Neural cell (in vitro differentiated cells): Measurements from ENCODE around the gene PCIF1. TPM values are rescaled to one million over a fixed set of nuclear protein-coding genes. Genes with fewer than 3 reads are reported as not detected.

Experiments
- H2AFZ ChIP-seq: fragments of 200-600, 300-800 bp; sonication (generic), shearing (Covaris generic); 2 replicates; pipeline ENCODE4 v1.6.0; 2014; ENCODE audit warnings: low read depth, mild to moderate bottlenecking, antibody characterized with exemption, low read length, moderate library complexity
- H3F3A ChIP-seq: fragments of 200-600 bp; shearing (Covaris generic); 2 replicates; pipeline ENCODE4 v1.6.1; 2016; ENCODE audit warnings: mild to moderate bottlenecking, moderate library complexity, mixed read lengths, antibody characterized with exemption, low read length; ENCODE audit not compliant: insufficient read depth, poor library complexity, severe bottlenecking
- H3K27ac ChIP-seq: fragments of 200-600, 300-800 bp; sonication (generic), shearing (Covaris generic); 2 replicates; pipeline ENCODE4 v1.5.1; 2014; ENCODE audit warnings: mild to moderate bottlenecking, low read length, moderate library complexity
- H3K27me3 ChIP-seq: fragments of 300-800, 200-600 bp; sonication (generic), shearing (Covaris generic); 2 replicates; pipeline ENCODE4 v1.6.0; 2014; ENCODE audit warnings: mild to moderate bottlenecking, low read depth, low read length, moderate library complexity; ENCODE audit not compliant: insufficient read depth
- H3K36me3 ChIP-seq: fragments of 300-800, 200-600 bp; sonication (generic), shearing (Covaris generic); 2 replicates; pipeline ENCODE4 v1.5.1; 2014; ENCODE audit warnings: mild to moderate bottlenecking, antibody characterized with exemption, low read length, moderate library complexity; ENCODE audit not compliant: insufficient read depth
- H3K4me2 ChIP-seq: fragments of 300-800, 200-600 bp; sonication (generic), shearing (Covaris generic); 2 replicates; pipeline ENCODE4 v1.6.0; 2014; ENCODE audit warnings: mild to moderate bottlenecking, low read length
- H3K4me3 ChIP-seq: fragments of 300-800, 200-600 bp; sonication (generic), shearing (Covaris generic); 2 replicates; pipeline ENCODE4 v1.5.1; 2014; ENCODE audit warnings: mild to moderate bottlenecking, low read length, moderate library complexity
- H3K79me2 ChIP-seq: fragments of 200-600 bp; shearing (Covaris generic); replicated peaks from 2 replicates; pipeline ENCODE4 v1.6.0; 2014; ENCODE audit warnings: mild to moderate bottlenecking, low read length, moderate library complexity; ENCODE audit not compliant: insufficient read depth
- H3K9ac ChIP-seq: fragments of 300-800, 200-600 bp; sonication (generic), shearing (Covaris generic); 2 replicates; pipeline ENCODE4 v1.6.1; 2016; ENCODE audit warnings: mild to moderate bottlenecking, low read length, mixed read lengths
- H3K9me2 ChIP-seq: fragments of 200-600 bp; shearing (Covaris generic); 2 replicates; pipeline ENCODE4 v1.6.1; 2016; ENCODE audit warnings: mild to moderate bottlenecking, low read length, mixed read lengths; ENCODE audit not compliant: insufficient read depth
- H3K9me3 ChIP-seq: fragments of 200-600, 300-800 bp; sonication (generic), shearing (Covaris generic); 2 replicates; pipeline ENCODE4 v1.6.1; 2016; ENCODE audit warnings: mild to moderate bottlenecking, mixed run types, low read length, moderate library complexity, mixed read lengths
- H4K20me1 ChIP-seq: fragments of 200-600 bp; shearing (Covaris generic); 2 replicates; pipeline ENCODE4 v1.6.1; 2016; ENCODE audit warnings: mild to moderate bottlenecking, mixed run types; ENCODE audit not compliant: insufficient read depth
- EP300 ChIP-seq: fragments of 450-650 bp; conservative IDR thresholded peaks from 2 replicates; pipeline ENCODE4 v1.6.1; 2014; ENCODE audit warnings: antibody characterized with exemption, mild to moderate bottlenecking, moderate library complexity; ENCODE audit not compliant: poor library complexity, severe bottlenecking
- EZH2 ChIP-seq: fragments of 200-600, 300-800 bp; shearing (Covaris generic), sonication (generic); IDR thresholded peaks from 2 replicates; pipeline ENCODE4 v1.6.1; 2014; ENCODE audit warnings: antibody characterized with exemption, low read length, borderline replicate concordance, mild to moderate bottlenecking; ENCODE audit not compliant: insufficient read depth, poor library complexity, severe bottlenecking
- MXI1 ChIP-seq: fragments of 450-650 bp; conservative IDR thresholded peaks from 2 replicates; pipeline ENCODE4 v1.6.1; 2014; ENCODE audit warnings: antibody characterized with exemption, mild to moderate bottlenecking; ENCODE audit not compliant: poor library complexity, severe bottlenecking
- POLR2AphosphoS5 ChIP-seq: IDR thresholded peaks from 2 replicates; pipeline ENCODE4 v1.6.1; 2012
- RAD21 ChIP-seq: fragments of 450-650 bp; conservative IDR thresholded peaks from 2 replicates; pipeline ENCODE4 v1.6.1; 2014; ENCODE audit warnings: antibody characterized with exemption, mild to moderate bottlenecking, moderate library complexity
- SMC3 ChIP-seq: fragments of 450-650 bp; conservative IDR thresholded peaks from 2 replicates; pipeline ENCODE4 v1.6.1; 2014; ENCODE audit warnings: antibody characterized with exemption, mild to moderate bottlenecking, moderate library complexity; ENCODE audit not compliant: poor library complexity
- TAF1 ChIP-seq: IDR thresholded peaks from 2 replicates; pipeline ENCODE4 v1.6.1; 2012; ENCODE audit warnings: low read depth
- polyA plus RNA-seq: library from polyadenylated mRNA; depleted of rRNA; stranded (reverse); fragments of >200 nt; gene quantifications from 2 replicates; pipeline ENCODE4 v1.2.3, GENCODE V29; 2014
- TF ChIP-seq, protein P1 (sequence below): fragments of 450-650 bp; IDR thresholded peaks from 2 replicates; pipeline ENCODE4 v1.5.1; 2014; ENCODE audit warnings: antibody characterized with exemption, mild to moderate bottlenecking, moderate library complexity; ENCODE audit not compliant: poor library complexity, severe bottlenecking
- TF ChIP-seq, protein P2 (sequence below): IDR thresholded peaks from 2 replicates; pipeline ENCODE4 v1.6.1; 2012; ENCODE audit warnings: borderline replicate concordance

PCIF1 gene
- polyA plus RNA-seq, 1 donor from 2014 or later: 28.3 TPM

DNA sequence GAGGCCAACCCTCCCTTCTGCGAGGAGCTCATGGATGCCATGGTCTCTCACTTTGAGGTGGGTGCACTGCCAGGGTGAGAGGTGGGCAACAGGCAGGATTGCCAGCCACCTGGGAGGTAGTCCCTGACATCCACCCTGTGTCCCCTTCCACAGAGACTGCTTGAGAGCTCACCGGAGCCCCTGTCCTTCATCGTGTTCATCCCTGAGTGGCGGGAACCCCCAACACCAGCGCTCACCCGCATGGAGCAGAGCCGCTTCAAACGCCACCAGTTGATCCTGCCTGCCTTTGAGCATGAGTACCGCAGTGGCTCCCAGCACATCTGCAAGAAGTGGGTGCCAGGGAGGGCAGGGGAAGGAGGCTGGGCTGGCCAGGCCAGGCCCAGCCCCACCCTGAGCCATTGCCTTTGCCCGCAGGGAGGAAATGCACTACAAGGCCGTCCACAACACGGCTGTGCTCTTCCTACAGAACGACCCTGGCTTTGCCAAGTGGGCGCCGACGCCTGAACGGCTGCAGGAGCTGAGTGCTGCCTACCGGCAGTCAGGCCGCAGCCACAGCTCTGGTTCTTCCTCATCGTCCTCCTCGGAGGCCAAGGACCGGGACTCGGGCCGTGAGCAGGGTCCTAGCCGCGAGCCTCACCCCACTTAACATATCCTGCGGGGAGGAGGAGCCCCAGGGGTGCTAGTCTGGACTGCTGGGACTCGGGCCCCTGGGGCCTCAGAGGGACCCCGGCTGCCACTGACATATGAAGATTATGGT is 12.8 kb downstream of the PCIF1 start:
- no peaks in the 10 kb centered on the region for H3F3A ChIP-seq
- H3K4me3 ChIP-seq: no peak overlapping the region
- no peaks in the 10 kb centered on the region for H3K9me2 ChIP-seq
- H3K9ac ChIP-seq: no peak overlapping the region
- H3K36me3 ChIP-seq: peaks cover 16% of the 10 kb centered on the region
- no peaks in the 10 kb centered on the region for H4K20me1 ChIP-seq
- H3K79me2 ChIP-seq: no peaks in the 10 kb centered on the region
- no peak overlapping the region for H3K27ac ChIP-seq
- H2AFZ ChIP-seq: no peak overlapping the region
- H3K9me3 ChIP-seq: no peaks in the 10 kb centered on the region
- TF ChIP-seq, protein P1, sequence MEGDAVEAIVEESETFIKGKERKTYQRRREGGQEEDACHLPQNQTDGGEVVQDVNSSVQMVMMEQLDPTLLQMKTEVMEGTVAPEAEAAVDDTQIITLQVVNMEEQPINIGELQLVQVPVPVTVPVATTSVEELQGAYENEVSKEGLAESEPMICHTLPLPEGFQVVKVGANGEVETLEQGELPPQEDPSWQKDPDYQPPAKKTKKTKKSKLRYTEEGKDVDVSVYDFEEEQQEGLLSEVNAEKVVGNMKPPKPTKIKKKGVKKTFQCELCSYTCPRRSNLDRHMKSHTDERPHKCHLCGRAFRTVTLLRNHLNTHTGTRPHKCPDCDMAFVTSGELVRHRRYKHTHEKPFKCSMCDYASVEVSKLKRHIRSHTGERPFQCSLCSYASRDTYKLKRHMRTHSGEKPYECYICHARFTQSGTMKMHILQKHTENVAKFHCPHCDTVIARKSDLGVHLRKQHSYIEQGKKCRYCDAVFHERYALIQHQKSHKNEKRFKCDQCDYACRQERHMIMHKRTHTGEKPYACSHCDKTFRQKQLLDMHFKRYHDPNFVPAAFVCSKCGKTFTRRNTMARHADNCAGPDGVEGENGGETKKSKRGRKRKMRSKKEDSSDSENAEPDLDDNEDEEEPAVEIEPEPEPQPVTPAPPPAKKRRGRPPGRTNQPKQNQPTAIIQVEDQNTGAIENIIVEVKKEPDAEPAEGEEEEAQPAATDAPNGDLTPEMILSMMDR: no peak
- TF ChIP-seq EZH2 (no peak), TAF1 (no peak), MXI1 (no peak), RAD21 (no peak), EP300 (no peak), SMC3 (no peak), POLR2AphosphoS5 (no peak)
- TF ChIP-seq, protein P2, sequence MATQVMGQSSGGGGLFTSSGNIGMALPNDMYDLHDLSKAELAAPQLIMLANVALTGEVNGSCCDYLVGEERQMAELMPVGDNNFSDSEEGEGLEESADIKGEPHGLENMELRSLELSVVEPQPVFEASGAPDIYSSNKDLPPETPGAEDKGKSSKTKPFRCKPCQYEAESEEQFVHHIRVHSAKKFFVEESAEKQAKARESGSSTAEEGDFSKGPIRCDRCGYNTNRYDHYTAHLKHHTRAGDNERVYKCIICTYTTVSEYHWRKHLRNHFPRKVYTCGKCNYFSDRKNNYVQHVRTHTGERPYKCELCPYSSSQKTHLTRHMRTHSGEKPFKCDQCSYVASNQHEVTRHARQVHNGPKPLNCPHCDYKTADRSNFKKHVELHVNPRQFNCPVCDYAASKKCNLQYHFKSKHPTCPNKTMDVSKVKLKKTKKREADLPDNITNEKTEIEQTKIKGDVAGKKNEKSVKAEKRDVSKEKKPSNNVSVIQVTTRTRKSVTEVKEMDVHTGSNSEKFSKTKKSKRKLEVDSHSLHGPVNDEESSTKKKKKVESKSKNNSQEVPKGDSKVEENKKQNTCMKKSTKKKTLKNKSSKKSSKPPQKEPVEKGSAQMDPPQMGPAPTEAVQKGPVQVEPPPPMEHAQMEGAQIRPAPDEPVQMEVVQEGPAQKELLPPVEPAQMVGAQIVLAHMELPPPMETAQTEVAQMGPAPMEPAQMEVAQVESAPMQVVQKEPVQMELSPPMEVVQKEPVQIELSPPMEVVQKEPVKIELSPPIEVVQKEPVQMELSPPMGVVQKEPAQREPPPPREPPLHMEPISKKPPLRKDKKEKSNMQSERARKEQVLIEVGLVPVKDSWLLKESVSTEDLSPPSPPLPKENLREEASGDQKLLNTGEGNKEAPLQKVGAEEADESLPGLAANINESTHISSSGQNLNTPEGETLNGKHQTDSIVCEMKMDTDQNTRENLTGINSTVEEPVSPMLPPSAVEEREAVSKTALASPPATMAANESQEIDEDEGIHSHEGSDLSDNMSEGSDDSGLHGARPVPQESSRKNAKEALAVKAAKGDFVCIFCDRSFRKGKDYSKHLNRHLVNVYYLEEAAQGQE: no peak
- H3K27me3 ChIP-seq: no peaks in the 10 kb centered on the region
- no peak overlapping the region for H3K4me2 ChIP-seq

DNA sequence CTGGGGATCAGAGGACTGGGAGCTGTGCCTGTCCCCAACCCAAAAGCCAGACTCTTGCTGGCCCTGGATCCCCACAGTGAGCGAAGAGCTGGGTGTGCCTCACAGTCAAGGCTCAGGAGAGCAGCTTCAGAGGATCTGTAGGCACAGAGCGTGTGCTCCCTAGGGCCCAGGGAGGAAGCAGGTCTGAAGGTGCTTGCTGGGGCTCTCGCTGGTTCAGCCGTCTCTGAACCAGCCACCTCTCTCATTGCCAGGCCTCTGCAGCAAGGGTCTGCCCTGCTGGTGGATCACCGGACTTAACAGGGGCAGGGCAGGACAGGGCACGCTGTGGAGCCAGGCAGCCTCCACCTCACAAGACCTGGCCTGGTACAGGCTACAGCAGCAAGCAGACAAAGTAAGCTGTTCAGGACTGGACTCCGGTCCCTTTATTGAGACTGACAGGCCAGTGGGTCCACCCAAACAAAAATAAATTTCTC is 13.8 kb downstream of the PCIF1 start:
- no peaks in the 10 kb centered on the region for H3K9me3 ChIP-seq
- H3K27ac ChIP-seq: no peak overlapping the region
- H3K4me2 ChIP-seq: no peak overlapping the region
- H3K9me2 ChIP-seq: no peaks in the 10 kb centered on the region
- no peaks in the 10 kb centered on the region for H3F3A ChIP-seq
- H3K36me3 ChIP-seq: peaks cover 16% of the 10 kb centered on the region
- H3K79me2 ChIP-seq: no peaks in the 10 kb centered on the region
- H3K4me3 ChIP-seq: no peak overlapping the region
- no peaks in the 10 kb centered on the region for H4K20me1 ChIP-seq
- no peak overlapping the region for H3K9ac ChIP-seq
- H2AFZ ChIP-seq: no peak overlapping the region
- H3K27me3 ChIP-seq: no peaks in the 10 kb centered on the region
- TF ChIP-seq RAD21: no peak
- TF ChIP-seq, protein P2: no peak
- TF ChIP-seq, protein P1: no peak
- no peak for TF ChIP-seq SMC3
- TF ChIP-seq POLR2AphosphoS5: no peak
- TF ChIP-seq EP300: no peak
- TF ChIP-seq MXI1: no peak
- no peak for TF ChIP-seq TAF1
- TF ChIP-seq EZH2: no peak
